GM18909 (cell line): Measurements from ENCODE around the gene FLRT2.

Experiments used
- ATAC-seq: cut with Tn5 transposase; IDR thresholded peaks from one replicate; pipeline ENCODE4 v1.9.1; 2021; ENCODE audit warnings: mild to moderate bottlenecking; ENCODE audit not compliant: unreplicated experiment, poor library complexity

Gene FLRT2

DNA sequence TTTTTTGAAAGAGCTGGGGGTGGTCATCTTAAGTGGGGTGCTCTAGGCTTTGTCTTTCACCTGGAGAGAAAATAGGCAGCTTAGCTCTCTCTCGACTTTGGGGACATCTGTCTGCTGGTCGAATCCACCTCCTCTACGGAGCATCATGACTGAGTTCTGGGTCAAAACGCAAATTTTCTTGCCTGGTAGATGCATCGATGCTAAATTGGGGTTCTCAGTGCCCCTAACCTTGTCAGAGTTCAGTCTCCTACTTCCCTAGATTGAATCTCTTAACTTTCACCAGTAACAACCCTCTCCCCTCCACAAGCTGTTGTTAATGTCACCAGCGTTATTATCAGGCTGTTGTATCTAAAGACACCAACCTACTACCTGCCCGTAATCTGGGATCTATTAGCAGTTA is 682 bp downstream of the FLRT2 start:
- no peak for ATAC-seq

DNA sequence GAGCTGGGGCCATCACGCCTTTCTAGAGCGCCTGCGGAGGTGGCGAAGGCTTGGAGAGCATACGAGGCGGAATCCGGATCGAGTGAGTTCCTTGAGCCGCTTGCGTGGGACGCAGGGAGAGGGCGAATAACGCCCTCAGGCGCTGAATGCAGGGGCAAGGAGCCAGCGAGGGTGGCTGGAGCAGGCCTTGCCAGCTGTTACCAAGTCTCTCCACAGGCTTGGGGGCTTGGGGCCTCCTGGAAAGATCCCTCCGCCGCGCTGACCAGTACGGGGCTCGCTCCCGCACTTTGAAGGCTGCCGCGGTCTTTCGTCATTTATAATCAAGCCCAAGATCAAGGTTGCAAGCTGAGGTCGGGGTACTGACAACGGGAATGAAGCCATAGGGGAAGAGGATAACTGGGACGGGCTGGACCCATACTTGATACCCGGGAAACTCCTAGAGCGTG is 1.2 kb downstream of the FLRT2 start:
- ATAC-seq, result no peak

DNA sequence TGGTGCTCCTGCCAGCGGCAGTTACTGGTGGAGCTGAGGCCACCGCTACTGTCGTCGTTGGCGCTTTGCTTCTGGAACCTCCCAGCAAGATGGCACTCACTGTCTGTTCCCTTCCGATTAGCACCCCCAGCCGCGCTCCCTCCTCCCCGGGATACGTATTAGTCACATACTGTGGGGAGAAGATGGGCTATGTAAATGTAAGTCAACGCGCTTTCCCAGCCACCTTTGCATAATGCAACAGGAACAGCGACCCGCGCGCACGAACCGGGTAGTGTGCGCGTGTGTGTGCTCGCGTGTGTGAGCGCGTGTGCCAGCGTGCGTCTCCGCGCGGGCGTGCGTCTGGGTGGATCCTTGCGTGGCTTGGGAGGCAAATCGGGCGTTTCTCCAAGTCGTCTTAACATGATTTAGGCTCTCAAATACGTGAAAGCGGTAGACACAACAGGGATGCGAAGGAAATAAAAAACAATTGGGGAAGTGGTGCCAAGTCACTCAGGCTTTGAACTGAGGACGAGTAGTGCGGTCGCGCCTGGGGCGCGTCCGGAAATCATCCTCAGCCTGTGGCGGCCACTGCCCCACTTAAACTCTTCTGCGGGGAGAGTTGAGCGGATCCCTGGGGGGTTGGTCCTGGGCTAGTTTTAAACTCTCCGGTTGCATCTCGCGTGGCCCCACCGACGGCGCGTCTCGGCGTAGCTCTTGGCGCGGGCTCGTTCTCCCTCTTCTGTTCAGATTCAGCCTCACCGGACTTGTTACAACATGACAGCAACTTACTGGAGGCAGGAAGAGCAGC is 1.8 kb downstream of the FLRT2 start:
- ATAC-seq, result no peak

- no peak for ATAC-seq
These were observed 2.6 kb downstream of the FLRT2 start for GRCh38 chr14:85532374-85533022.

DNA sequence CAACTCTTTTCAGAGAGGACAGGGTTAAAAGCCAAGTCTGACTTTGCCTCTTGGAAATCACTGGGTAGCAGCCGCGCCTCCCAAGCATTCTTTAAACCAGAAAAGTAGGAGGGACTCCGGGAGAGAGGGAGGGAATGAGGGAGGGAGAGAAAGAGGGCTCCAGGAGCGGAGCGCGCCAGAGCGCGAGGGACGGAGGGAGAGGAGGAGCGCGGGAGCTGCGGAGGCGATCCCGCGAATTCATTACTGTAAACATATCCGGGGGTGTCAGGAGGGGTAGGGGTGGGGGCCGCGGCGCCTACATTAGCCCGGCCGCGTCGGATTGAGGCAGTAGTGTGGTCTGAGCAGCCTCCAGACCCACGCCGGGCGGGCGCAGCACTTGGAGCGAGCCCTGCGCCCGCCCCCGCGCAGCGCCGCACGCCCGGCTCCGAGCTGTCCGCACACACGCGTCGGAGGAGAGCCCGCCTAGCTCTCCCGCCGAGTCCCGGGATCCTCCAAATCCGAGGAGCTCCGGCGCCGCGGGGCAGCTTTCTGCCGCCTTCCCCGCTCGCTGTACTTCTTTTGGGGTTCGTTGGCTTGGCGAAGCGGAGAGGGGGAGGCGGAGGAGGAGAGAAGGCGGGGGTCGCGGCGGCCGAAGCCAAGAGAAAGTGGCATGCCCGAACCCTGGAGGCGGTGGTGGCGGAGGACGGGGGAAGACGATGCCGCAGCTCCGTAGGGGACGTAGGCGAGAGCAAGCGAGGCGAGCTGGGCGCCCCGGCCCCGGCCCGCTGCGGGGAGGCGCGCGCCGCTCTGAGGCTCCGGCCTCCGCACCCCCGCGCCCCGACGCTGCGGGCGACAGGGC is 3.3 kb downstream of the FLRT2 start:
- ATAC-seq, result no peak

DNA sequence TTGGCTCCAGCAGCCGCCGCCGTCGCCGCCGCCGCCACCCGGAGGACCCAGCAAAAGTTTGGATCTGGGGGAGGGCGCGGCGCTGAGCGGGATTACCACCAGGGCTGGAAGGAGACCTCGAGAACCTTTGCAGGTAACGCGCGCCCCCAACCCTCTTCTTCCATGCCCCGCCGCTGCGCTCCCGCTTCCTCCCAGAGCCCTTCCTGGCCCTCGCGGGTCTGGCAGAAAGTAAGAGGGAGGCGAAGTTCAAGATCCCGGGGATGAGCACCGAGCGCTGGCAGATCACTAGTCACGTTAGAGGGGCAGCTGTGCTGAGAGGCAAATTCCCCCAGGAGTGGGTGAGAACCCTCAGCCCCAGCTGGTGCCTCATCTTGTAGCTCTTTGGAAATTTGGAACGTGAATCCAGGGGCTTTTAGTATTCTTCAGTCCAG is 3.9 kb downstream of the FLRT2 start:
- ATAC-seq, result no peak

DNA sequence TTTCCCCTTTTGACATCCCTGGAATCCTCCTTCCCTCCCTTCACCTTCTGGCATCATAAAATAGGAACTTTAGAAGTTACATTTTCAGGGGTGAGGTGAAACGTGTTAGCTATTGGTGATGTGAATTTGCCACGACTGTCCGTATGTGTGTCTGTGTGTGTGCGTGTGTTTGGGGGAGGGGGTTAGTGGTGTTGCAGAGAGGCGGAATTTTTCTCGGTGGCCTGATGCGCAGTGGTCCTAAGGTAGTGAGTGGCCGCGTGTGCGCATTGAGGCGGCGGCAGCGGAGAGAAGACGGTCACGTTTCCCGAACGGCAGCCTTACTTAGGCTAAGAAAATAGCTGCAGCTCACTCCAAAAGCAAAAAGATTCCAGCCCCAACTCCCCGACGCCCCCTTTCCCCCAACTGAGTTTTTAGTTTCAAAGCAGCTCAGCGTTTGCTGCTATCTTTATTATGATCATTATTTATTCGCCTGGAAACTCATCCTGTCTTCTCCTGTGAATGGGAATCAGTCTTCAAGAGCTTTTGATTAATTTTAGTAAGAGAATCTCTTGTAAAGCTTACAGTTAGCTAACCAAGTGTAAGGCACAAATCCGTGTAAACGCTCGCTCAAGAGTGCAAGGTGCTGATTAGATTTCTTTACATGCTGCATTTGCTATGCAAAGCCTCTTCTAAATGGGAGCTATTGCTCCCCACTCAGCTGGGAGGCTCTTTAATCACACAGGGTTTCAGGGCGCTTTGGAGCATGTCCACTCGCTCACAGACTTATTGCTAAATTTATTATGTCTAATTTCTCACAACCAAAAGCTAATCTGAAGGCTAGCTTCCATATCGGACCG is 4.7 kb downstream of the FLRT2 start:
- ATAC-seq, result no peak

- no peak for ATAC-seq
These were observed 5.4 kb downstream of the FLRT2 start for GRCh38 chr14:85535321-85535720.

DNA sequence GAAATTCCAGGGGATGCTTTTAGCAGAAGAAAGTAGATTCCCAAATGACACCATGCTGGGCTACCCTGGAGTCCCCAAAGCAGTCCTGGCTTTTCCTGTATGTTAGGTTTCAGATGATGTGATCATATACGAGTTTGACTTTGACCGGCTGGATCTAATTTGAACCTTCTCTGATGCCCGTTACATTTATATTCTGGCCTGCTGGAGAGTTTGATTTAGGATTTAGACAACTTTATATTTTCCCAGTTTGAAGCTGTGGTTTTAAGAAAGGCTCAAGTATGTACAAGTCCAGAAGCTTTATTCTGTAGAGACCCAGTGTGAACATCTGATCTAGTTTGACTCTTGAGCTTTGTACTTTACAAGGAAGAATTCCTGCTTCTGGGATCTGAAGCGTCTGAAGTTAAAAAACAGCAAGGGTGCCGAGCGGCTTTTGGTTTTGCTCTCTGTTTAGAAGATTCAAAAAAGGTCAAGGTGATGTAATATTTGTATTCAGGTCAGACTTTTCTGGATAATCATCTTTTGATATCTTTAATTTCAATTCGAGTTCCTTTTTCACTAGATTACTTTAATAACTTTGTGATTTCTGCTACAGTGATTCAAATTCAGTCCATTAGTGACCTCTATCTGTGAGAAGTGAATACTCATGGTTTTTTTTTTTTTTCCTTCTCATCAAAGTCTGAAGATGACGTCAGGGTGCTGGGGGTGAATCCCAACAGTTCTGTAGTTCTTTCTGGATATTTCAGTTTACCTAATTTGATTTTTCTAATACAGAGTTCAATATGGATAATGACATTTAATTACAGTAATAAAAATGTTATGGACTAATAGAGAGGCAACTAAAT is 6.3 kb downstream of the FLRT2 start:
- no peak for ATAC-seq

DNA sequence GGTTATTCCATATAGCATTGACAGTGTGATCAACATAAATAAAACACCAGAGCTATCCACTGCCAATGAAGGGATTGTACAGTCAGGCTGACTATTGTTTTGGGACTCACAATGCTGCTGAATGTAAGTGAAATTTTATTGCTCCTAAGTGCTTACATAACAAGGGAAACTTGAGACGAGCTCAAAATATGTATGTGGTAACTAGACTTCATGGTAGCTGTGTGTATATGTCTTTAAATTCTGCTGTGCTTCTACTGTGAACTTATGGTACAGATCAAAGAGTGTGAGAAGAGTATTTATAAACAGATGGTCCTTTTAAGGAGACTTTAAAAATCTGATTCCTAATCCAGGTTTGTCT is 6.9 kb downstream of the FLRT2 start:
- ATAC-seq, result no peak

DNA sequence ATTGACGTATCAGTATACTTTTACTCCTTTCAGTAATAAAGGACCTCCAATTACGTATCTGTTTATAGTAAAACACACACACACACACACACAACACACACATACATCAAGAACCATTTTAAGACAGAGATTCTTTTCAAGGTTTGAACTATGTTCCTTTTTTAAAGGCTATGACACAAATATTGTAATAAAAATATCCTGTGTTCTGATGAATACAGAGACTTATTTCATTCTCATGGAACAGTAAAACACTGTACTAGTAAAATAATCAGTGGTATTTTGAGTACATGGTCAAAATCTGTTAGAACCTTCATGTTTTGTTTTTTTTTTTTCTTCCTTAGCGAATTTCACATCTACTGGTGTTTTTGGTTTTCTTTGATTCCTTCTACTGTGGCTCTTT is 7.6 kb downstream of the FLRT2 start:
- no peak for ATAC-seq

- no peak for ATAC-seq
These were observed 8.7 kb downstream of the FLRT2 start for GRCh38 chr14:85538636-85539035.

DNA sequence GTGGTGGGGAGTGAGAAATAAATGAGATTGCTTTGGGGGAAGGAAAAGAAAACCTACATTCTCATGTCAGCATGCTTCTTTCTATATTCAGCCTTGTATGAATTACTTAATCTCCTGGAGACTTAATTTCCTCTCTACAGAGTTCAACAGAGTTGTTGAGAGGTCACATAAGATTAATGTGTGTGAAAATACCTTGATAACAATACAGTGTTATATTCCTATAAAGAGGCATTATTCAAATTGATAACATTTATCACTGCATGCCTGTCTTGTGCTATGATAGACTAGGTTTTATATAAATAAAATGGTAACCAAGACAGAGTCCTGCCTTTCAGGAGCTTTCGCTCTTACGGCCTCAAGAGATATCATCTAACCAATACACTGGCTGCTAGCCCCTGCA is 9.6 kb downstream of the FLRT2 start:
- no peak for ATAC-seq

DNA sequence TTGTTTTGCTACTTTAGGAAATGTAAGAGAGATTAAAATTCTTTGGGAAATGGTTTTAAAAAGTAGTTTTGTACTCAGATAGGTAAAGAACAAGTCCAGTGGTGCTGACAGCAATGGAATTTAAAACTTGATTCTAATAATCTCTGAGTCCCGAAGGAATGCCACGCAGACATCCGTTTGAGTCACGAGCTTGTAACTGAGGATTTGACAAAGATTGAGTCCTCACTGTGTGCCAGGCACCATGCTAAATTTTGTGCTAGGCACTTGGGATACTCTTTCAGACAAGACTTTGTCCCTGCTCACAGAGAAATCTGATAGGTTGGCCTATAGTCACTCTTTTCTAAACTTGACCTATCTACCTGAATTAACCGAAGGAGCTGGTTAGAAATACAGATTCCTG is 12.7 kb downstream of the FLRT2 start:
- no peak for ATAC-seq

- ATAC-seq, result no peak
These were observed 15.8 kb downstream of the FLRT2 start for GRCh38 chr14:85545738-85546137.

DNA sequence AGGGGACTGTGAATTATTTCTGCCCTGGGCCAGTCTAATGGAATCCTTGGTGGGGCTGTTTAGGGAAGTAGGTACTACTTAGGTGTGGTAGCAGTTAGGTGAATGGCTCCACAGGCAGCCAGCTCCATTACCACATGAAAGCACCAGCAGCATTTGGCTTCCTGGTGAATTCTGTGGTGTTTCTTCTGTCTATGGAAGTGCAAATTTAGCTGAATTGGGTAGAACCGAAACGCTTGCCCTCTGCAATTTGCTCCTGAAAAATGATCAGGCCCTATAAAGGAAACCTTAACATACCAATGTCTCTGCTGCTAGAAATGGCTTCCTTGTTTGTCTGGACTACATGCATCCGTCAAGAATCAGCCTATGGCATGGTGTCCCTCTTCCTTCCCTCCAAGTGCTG is 16.4 kb downstream of the FLRT2 start:
- no peak for ATAC-seq

- ATAC-seq, result no peak
These were observed 19.8 kb downstream of the FLRT2 start for GRCh38 chr14:85549697-85550096.

DNA sequence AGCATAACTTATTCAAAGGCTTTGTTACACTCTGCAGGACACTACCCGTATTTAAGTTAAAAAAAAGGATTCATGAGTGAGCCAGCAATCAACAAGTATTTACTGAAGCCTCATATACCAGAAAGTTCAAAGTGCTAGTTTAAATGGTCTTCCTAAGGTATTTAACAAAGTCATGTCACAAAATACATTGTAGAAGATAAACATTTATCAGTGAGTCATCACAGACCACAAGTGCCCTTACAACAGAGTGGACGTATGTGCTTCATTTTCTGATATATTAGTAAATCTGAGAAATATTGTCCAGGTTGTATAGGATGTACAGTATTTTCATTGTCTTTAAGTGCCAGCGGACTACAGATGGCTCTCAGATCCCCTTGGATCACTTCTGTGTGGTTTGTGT is 24.2 kb downstream of the FLRT2 start:
- ATAC-seq, result no peak

DNA sequence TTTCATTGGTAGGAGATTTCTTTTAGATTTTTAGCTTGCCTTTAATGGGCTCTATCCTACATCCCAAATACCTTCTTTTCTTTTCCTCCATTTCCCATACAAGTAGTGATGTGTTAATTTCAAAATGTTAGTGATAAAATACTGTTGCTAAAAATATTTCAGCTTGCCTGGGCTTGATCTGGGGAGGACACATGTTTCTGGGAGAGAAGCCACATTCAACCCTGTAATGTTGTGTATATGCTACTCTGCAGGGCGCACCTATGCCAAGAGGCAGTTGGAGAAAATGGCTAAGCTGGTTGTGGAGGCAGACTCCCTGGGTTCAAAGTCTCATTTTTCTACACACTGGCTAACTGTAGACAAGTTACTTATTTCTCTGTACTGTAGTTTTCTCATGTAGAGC is 26.3 kb downstream of the FLRT2 start:
- no peak for ATAC-seq
